Stimulated activated naive CD8-positive, alpha-beta T cell treated with anti-CD3 and anti-CD28 coated beads, Interleukin-15, Interleukin-2, amounts not matched to agents 100 U/mL and 50 U/mL, for 24 hours (primary cell): ENCODE results near the gene TMED10.

ENCODE experiments used
- ATAC-seq: fragments of 150-1000 bp; cut with Tn5 transposase; one replicate; pipeline ENCODE4 v1.10.0; 2021
- DNase-seq: peaks from one replicate; pipeline ENCODE4 v3.0.0; 2021

The TMED10 gene

DNA sequence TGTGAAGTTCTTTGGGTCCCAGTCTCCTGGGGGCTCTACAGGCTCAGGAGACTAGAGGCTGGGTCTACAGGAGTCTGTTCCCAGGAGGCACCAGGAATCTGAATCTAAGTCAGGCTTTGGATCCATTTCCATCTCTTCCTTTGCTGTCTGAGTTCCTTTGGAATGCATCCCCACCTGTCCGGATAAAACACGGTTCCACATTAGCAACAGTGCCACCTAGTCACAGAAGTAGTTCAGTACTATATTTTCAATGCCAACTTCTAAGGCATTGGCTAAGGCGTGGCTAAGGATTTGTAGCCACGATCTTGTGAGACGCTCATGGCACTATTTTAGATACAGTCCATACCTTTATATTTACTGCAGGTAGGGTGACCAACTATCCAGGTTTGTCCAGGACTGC lies 91.9 kb downstream of the TMED10 start:
- ATAC-seq (no peak), DNase-seq (no peak)

DNA sequence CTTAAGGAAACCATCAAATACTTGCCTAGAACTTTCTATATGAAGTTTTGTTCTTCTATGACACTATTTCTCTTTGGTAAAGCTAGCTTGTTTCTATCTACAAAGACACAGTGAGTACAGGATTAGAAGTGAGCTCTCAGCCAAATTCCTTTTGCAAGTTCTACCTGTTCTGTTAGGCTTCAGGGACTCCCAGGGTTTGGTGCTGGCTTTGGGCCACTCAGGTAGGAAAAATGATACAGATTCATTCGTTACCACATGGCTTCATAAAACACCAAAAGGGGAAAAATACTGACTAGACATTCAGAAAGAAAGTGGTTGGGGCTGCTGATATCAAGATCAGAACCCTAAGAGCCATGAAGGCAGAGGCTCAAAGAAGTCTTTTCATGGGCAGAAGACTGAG lies 93.1 kb downstream of the TMED10 start:
- ATAC-seq (no peak), DNase-seq (no peak)

DNA sequence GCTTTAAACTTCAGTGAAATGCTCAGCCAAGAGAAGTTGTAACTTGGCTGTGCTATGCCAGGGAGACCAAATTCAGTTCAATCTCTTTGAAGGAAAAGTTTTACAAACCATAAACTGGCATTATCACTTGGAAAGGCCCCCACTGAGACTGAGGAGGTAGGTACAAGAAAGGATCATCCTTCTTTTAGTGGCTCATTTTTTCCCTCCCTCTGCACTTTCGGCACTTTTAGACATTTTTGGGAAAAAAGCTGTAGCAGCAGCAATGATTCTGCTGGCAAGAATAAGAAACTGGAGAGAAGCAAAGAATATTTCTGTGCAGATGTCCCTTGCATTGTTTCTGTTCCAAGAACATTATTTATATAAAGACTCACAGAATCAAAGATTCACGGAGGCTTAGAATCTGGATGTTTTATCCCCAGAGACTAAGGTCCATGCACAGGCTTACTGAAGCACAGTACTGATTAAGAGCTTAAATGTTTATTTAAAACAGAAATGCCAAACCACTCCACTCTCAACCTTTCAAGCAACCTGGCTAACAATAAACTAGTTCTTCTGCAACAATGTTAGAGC lies 94.7 kb downstream of the TMED10 start:
- ATAC-seq (no peak), DNase-seq (no peak)
